HG02610 (cell line): ENCODE measurements around the gene NUP93.

Source experiments
- ATAC-seq: cut with Tn5 transposase; IDR thresholded peaks from one replicate; pipeline ENCODE4 v1.9.1; 2021; ENCODE audit warnings: mild to moderate bottlenecking, moderate library complexity; ENCODE audit not compliant: unreplicated experiment

The NUP93 gene

GRCh38 chr16:56844056-56844455 lies 114.1 kb downstream of the NUP93 start:
- no peak for ATAC-seq

GRCh38 chr16:56847173-56847910 lies 117.4 kb downstream of the NUP93 start:
- no peak for ATAC-seq

GRCh38 chr16:56848029-56848936 lies 118.4 kb downstream of the NUP93 start:
- no peak for ATAC-seq

GRCh38 chr16:56848955-56849689 lies 119.2 kb downstream of the NUP93 start:
- ATAC-seq, result no peak

GRCh38 chr16:56849690-56850680 lies 120.1 kb downstream of the NUP93 start:
- no peak for ATAC-seq

- ATAC-seq, result no peak
Measured at GRCh38 chr16:56851671-56852400, 121.9 kb downstream of the NUP93 start.

- ATAC-seq, result no peak
Measured at GRCh38 chr16:56852401-56852730, 122.4 kb downstream of the NUP93 start.

- ATAC-seq, result no peak
Measured at GRCh38 chr16:56852968-56853367, 123.0 kb downstream of the NUP93 start.

GRCh38 chr16:56855201-56855600 lies 125.3 kb downstream of the NUP93 start:
- no peak for ATAC-seq

GRCh38 chr16:56855946-56856345 lies 126.0 kb downstream of the NUP93 start:
- ATAC-seq, result no peak

- no peak for ATAC-seq
Measured at GRCh38 chr16:56856876-56857447, 127.0 kb downstream of the NUP93 start.

- ATAC-seq, result no peak
Measured at GRCh38 chr16:56858374-56858773, 128.4 kb downstream of the NUP93 start.

GRCh38 chr16:56859636-56860035 lies 129.7 kb downstream of the NUP93 start:
- ATAC-seq, result no peak

- ATAC-seq, result peak; percentile 70
Measured at GRCh38 chr16:56860226-56861020, 130.5 kb downstream of the NUP93 start.

GRCh38 chr16:56861092-56861610 lies 131.2 kb downstream of the NUP93 start:
- no peak for ATAC-seq

- no peak for ATAC-seq
Measured at GRCh38 chr16:56861756-56862155, 131.8 kb downstream of the NUP93 start.

- ATAC-seq, result no peak
Measured at GRCh38 chr16:56862776-56863175, 132.8 kb downstream of the NUP93 start.

GRCh38 chr16:56864960-56865359 lies 135.0 kb downstream of the NUP93 start, which contains the start of gene SLC12A3:
TSS of gene SLC12A3 (plus strand) at chr16:56865207. CDS start at chr16:56865236, 29 bp downstream.
- no peak for ATAC-seq
